CD14-positive monocyte (primary cell): ENCODE data around the gene PECR. TPM values are rescaled to one million over a fixed set of nuclear protein-coding genes. Genes with fewer than 3 reads are reported as not detected.

ENCODE experiments used
- DNase-seq, 3 donors: peaks; one replicate each; pipeline ENCODE4 v3.0.0-alpha.2; 2011 to 2022
- H2AFZ ChIP-seq: 2 replicates; pipeline ENCODE4 v1.6.0; 2012; ENCODE audit warnings: mild to moderate bottlenecking, low read depth, low read length, inconsistent platforms; ENCODE audit not compliant: insufficient read depth, poor library complexity, severe bottlenecking
- H3K27ac ChIP-seq, 2 donors: 1 replicate in 1 of 2; 2 replicates in 1 of 2; pipeline ENCODE4 v1.5.1; 2012 to 2013; ENCODE audit warnings: low read length in 2 of 2, control low read depth in 1 of 2, inconsistent platforms in 1 of 2, low read depth in 1 of 2, mild to moderate bottlenecking in 1 of 2
- H3K27me3 ChIP-seq, 2 donors: one replicate each; pipeline versions ENCODE4 v1.6.0 to v1.6.1; 2011 to 2013; ENCODE audit warnings: low read length in 2 of 2; ENCODE audit not compliant: control insufficient read depth in 2 of 2, insufficient read depth in 2 of 2
- H3K36me3 ChIP-seq, 2 donors: replicated peaks in 1 of 2; 1 replicate in 1 of 2; 2 replicates in 1 of 2; pipeline versions ENCODE4 v1.5.1 to v1.6.1; 2012 to 2013; ENCODE audit warnings: low read length in 2 of 2, control low read depth in 1 of 2, inconsistent platforms in 1 of 2, mild to moderate bottlenecking in 1 of 2; ENCODE audit not compliant: insufficient read depth in 2 of 2, control insufficient read depth in 1 of 2
- H3K4me1 ChIP-seq, 2 donors: 1 replicate in 1 of 2; 2 replicates in 1 of 2; pipeline versions ENCODE4 v1.5.1 to v1.6.1; 2012 to 2013; ENCODE audit warnings: low read length in 2 of 2, control low read depth in 1 of 2, inconsistent platforms in 1 of 2, mild to moderate bottlenecking in 1 of 2, moderate library complexity in 1 of 2; ENCODE audit not compliant: insufficient read depth in 2 of 2, control insufficient read depth in 1 of 2
- H3K4me2 ChIP-seq: replicated peaks from 2 replicates; pipeline ENCODE3; 2012; ENCODE audit warnings: low read length, moderate library complexity, mild to moderate bottlenecking; ENCODE audit not compliant: poor library complexity, severe bottlenecking; ENCODE audit errors: extremely low read depth
- H3K4me3 ChIP-seq, 3 experiments: fragments of 200-600 bp in 1 of 3; sonication (generic) in 1 of 3; replicated peaks in 1 of 3; 1 replicate in 2 of 3; 2 replicates in 1 of 3; pipeline ENCODE4 v1.5.1; 2011 to 2013; ENCODE audit warnings: low read length in 3 of 3, mild to moderate bottlenecking in 3 of 3, control low read depth in 2 of 3, low read depth in 2 of 3, inconsistent platforms in 1 of 3, moderate library complexity in 1 of 3
- H3K79me2 ChIP-seq: 2 replicates; pipeline ENCODE4 v1.6.0; 2012; ENCODE audit warnings: mild to moderate bottlenecking, control low read depth, inconsistent platforms, low read length, moderate library complexity; ENCODE audit not compliant: insufficient read depth
- H3K9ac ChIP-seq: 2 replicates; pipeline ENCODE4 v1.6.0; 2017; ENCODE audit warnings: low read length, mild to moderate bottlenecking; ENCODE audit not compliant: insufficient read depth, poor library complexity, severe bottlenecking
- H3K9me3 ChIP-seq, 2 donors: replicated peaks in 1 of 2; 1 replicate in 1 of 2; 2 replicates in 1 of 2; pipeline versions ENCODE4 v1.5.1 to v1.6.1; 2012 to 2013; ENCODE audit warnings: low read length in 2 of 2, control low read depth in 1 of 2; ENCODE audit not compliant: control insufficient read depth in 1 of 2, insufficient read depth in 1 of 2
- H4K20me1 ChIP-seq: 2 replicates; pipeline ENCODE4 v1.6.0; 2012; ENCODE audit warnings: mild to moderate bottlenecking, low read length, control low read depth, moderate library complexity; ENCODE audit not compliant: insufficient read depth
- H3K27ac Mint-ChIP-seq, 7 donors: one replicate each; pipeline ENCODE4 v1.8.0; 2020; ENCODE audit warnings: mild to moderate bottlenecking in 7 of 7, mixed read lengths in 7 of 7, moderate library complexity in 6 of 7, inconsistent platforms in 2 of 7
- H3K27me3 Mint-ChIP-seq, 3 donors: one replicate each; pipeline ENCODE4 v1.8.0; 2021 to 2022; ENCODE audit warnings: low read depth in 3 of 3, mild to moderate bottlenecking in 3 of 3, mixed read lengths in 3 of 3, moderate library complexity in 3 of 3, inconsistent platforms in 1 of 3
- H3K36me3 Mint-ChIP-seq, 2 donors: one replicate each; pipeline ENCODE4 v1.8.0; 2020; ENCODE audit warnings: mixed read lengths in 2 of 2, inconsistent platforms in 1 of 2, mild to moderate bottlenecking in 1 of 2
- H3K4me1 Mint-ChIP-seq: one replicate; pipeline ENCODE4 v1.8.0; 2020; ENCODE audit warnings: mild to moderate bottlenecking, mixed read lengths
- H3K4me3 Mint-ChIP-seq, 2 donors: one replicate each; pipeline ENCODE4 v1.8.0; 2020; ENCODE audit warnings: mild to moderate bottlenecking in 2 of 2, mixed read lengths in 2 of 2, moderate library complexity in 1 of 2
- H3K9me3 Mint-ChIP-seq, 7 donors: one replicate each; pipeline ENCODE4 v1.8.0; 2020 to 2022; ENCODE audit warnings: mixed read lengths in 7 of 7, mild to moderate bottlenecking in 6 of 7, moderate library complexity in 6 of 7, inconsistent platforms in 2 of 7
- WGBS: methylation state at CpG from one replicate; pipeline ENCODE4 v1.1.5; 2013; ENCODE audit warnings: missing lambda C conversion rate; ENCODE audit not compliant: insufficient coverage; 5-methylcytosine and 5-hydroxymethylcytosine counted together
- intact Hi-C, 2 donors: fragments of 100-400 bp; cut with micrococcal nuclease; formaldehyde crosslinking; loops; one replicate each; pipeline versions ENCODE4 v1.15.0 to v1.15.1; 2023
- polyA plus RNA-seq, 3 donors: library from polyadenylated mRNA; depleted of rRNA in 1 of 3; unstranded in 2 of 3; stranded (reverse) in 1 of 3; fragments of 300-500 nt in 2 of 3; fragments of >200 nt in 1 of 3; fragmentation: Illumina TruSeq in 2 of 3; gene quantifications; 1 replicate in 2 of 3; 2 replicates in 1 of 3; pipeline ENCODE4 v1.2.3, GENCODE V29; 2012 to 2021
- TF ChIP-seq, protein P1 (sequence below): fragments of 200-600 bp; IDR thresholded peaks from one replicate; pipeline ENCODE4 v1.8.0; 2022; ENCODE audit warnings: antibody characterized with exemption, mild to moderate bottlenecking

Gene PECR
- polyA plus RNA-seq, 3 donors, result 7.4 to 16.9 (median 12.3) TPM

DNA sequence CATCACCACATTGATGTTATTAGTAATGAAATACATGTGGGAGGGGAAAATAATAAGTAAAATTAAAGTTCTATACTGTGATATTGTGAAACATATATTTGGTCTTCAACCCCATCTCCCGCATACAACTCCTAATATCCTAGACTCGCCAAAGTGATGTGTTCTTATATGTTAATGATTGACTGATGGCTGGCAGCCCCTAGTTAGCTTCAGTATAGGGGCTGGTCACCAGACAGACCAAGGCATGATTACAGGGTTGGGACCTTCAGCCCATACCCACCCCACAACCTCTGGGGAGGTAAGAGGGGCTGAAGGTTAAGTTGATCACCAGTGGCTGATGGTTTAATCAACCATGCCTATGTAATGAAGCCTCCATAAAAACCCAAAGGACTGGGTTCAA lies 40.2 kb downstream of the PECR start:
- H3K27me3 ChIP-seq, result no peaks in the 10 kb centered on the region
- TF ChIP-seq, protein P1, sequence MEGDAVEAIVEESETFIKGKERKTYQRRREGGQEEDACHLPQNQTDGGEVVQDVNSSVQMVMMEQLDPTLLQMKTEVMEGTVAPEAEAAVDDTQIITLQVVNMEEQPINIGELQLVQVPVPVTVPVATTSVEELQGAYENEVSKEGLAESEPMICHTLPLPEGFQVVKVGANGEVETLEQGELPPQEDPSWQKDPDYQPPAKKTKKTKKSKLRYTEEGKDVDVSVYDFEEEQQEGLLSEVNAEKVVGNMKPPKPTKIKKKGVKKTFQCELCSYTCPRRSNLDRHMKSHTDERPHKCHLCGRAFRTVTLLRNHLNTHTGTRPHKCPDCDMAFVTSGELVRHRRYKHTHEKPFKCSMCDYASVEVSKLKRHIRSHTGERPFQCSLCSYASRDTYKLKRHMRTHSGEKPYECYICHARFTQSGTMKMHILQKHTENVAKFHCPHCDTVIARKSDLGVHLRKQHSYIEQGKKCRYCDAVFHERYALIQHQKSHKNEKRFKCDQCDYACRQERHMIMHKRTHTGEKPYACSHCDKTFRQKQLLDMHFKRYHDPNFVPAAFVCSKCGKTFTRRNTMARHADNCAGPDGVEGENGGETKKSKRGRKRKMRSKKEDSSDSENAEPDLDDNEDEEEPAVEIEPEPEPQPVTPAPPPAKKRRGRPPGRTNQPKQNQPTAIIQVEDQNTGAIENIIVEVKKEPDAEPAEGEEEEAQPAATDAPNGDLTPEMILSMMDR, result no peak
- Mint-ChIP-seq H3K27me3 (peaks cover 0 to 2% (median 0%) of the 10 kb centered on the region in 3 donors), H3K9me3 (no peaks in the 10 kb centered on the region), H3K27ac (no peak overlapping the region), H3K4me1 (no peaks in the 10 kb centered on the region), H3K4me3 (no peak overlapping the region), H3K36me3 (peaks cover 57 to 59% of the 10 kb centered on the region in 2 donors)
- H3K36me3 ChIP-seq, result peaks cover 4 to 69% of the 10 kb centered on the region in 2 donors
- H3K4me1 ChIP-seq, result no peaks in the 10 kb centered on the region
- no peaks in the 10 kb centered on the region for H3K9me3 ChIP-seq
- H3K9ac ChIP-seq, result no peak overlapping the region
- no peak for DNase-seq
- WGBS, result no CpG with 5 or more reads among the region's 2 CpGs
- H3K4me2 ChIP-seq, result no peak overlapping the region
- no peaks in the 10 kb centered on the region for H3K79me2 ChIP-seq
- H3K4me3 ChIP-seq, result no peak overlapping the region
- no peak overlapping the region for H3K27ac ChIP-seq
- no peaks in the 10 kb centered on the region for H4K20me1 ChIP-seq
- H2AFZ ChIP-seq, result no peak overlapping the region
- intact Hi-C loops, result no loop called here

DNA sequence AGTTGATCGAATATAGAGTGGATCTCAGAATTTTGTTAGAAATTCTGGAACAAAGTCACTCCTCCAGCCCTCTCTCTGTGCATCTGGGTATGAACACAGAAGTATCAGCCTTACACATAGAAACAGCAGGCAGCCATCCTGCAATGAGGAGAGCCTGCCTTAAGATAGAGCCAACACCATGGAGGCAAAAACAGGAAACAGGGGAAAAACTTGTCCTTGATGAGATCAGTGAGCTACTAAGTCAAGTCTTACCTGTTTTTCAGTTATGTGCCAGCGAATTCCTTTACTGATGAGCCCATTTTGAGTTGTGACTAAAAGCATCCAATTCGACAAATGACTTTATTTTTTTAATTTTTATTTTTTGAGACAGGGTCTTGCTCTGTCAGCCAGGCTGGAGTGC lies 41.7 kb downstream of the PECR start:
- no peaks in the 10 kb centered on the region for H3K9me3 ChIP-seq
- H3K9ac ChIP-seq, result no peak overlapping the region
- TF ChIP-seq, protein P1, result no peak
- Mint-ChIP-seq H3K27me3 (peaks cover 0 to 2% (median 0%) of the 10 kb centered on the region in 3 donors), H3K4me1 (no peaks in the 10 kb centered on the region), H3K4me3 (no peak overlapping the region), H3K9me3 (no peaks in the 10 kb centered on the region), H3K27ac (no peak overlapping the region), H3K36me3 (peaks cover 54 to 58% of the 10 kb centered on the region in 2 donors)
- H3K27me3 ChIP-seq, result no peaks in the 10 kb centered on the region
- WGBS, result no CpG with 5 or more reads among the region's 3 CpGs
- no peak overlapping the region for H3K27ac ChIP-seq
- no peak overlapping the region for H3K4me3 ChIP-seq
- H2AFZ ChIP-seq, result no peak overlapping the region
- no peak overlapping the region for H3K4me2 ChIP-seq
- no peaks in the 10 kb centered on the region for H3K79me2 ChIP-seq
- no peak for DNase-seq
- H3K4me1 ChIP-seq, result no peaks in the 10 kb centered on the region
- H3K36me3 ChIP-seq, result peaks cover 0 to 66% of the 10 kb centered on the region in 2 donors
- intact Hi-C loops, result loop anchor here in 1 of 2 donors (10.0 kb wide), 1 partner anchor 625 kb away; no protein-coding TSS in a partner anchor
- H4K20me1 ChIP-seq, result no peaks in the 10 kb centered on the region
